Astrocyte (in vitro differentiated cells and primary cell): ENCODE measurements around the gene IL1RAPL2. TPM values are rescaled to one million over a fixed set of nuclear protein-coding genes. Genes with fewer than 3 reads are reported as not detected.

Experiments used
- DNase-seq: peaks from one replicate; pipeline ENCODE4 v3.0.0-alpha.2; 2010; ENCODE audit warnings: low read depth
- FAIRE-seq: peaks from 2 replicates; lab custom pipeline; 2011; peaks lifted over from hg19 to GRCh38; lab: Jason Lieb, UNC
- H2AFZ ChIP-seq: 2 replicates; pipeline ENCODE4 v1.6.0; 2012; ENCODE audit warnings: low read depth, low read length, inconsistent platforms
- H3K27ac ChIP-seq: 2 replicates; pipeline ENCODE4 v1.5.1; 2011; ENCODE audit warnings: low read depth, low read length, inconsistent platforms
- H3K27me3 ChIP-seq: 2 replicates; pipeline ENCODE4 v1.6.0; 2011; ENCODE audit warnings: low read length, inconsistent platforms; ENCODE audit not compliant: insufficient read depth
- H3K36me3 ChIP-seq: 2 replicates; pipeline ENCODE4 v1.5.1; 2011; ENCODE audit warnings: low read length, inconsistent platforms; ENCODE audit not compliant: insufficient read depth
- H3K4me1 ChIP-seq: 2 replicates; pipeline ENCODE4 v1.5.1; 2011; ENCODE audit warnings: low read length, inconsistent platforms; ENCODE audit not compliant: insufficient read depth
- H3K4me2 ChIP-seq: 2 replicates; pipeline ENCODE4 v1.6.0; 2012; ENCODE audit warnings: low read length, inconsistent platforms
- H3K4me3 ChIP-seq: 2 replicates; pipeline ENCODE4 v1.5.1; 2011; ENCODE audit warnings: low read depth, mild to moderate bottlenecking, low read length, inconsistent platforms; ENCODE audit not compliant: insufficient read depth
- H3K79me2 ChIP-seq: 2 replicates; pipeline ENCODE4 v1.6.0; 2012; ENCODE audit warnings: mild to moderate bottlenecking, low read length, inconsistent platforms; ENCODE audit not compliant: insufficient read depth
- H3K9ac ChIP-seq: 2 replicates; pipeline ENCODE4 v1.6.0; 2012; ENCODE audit warnings: mild to moderate bottlenecking, low read length, inconsistent platforms
- H3K9me3 ChIP-seq: 2 replicates; pipeline ENCODE4 v1.5.1; 2012; ENCODE audit warnings: low read depth, mild to moderate bottlenecking, low read length, inconsistent platforms; ENCODE audit not compliant: insufficient read depth
- H4K20me1 ChIP-seq: 2 replicates; pipeline ENCODE4 v1.6.0; 2012; ENCODE audit warnings: low read length, inconsistent platforms; ENCODE audit not compliant: insufficient read depth
- H3K27ac Mint-ChIP-seq: one replicate; pipeline ENCODE4 v1.8.0; 2021; ENCODE audit warnings: mild to moderate bottlenecking, mixed read lengths; ENCODE audit not compliant: unreplicated experiment
- H3K27me3 Mint-ChIP-seq: one replicate; pipeline ENCODE4 v1.8.0; 2021; ENCODE audit warnings: low read depth, mixed read lengths; ENCODE audit not compliant: unreplicated experiment
- H3K36me3 Mint-ChIP-seq: one replicate; pipeline ENCODE4 v1.8.0; 2021; ENCODE audit warnings: low read depth, mixed read lengths; ENCODE audit not compliant: unreplicated experiment
- H3K4me1 Mint-ChIP-seq: one replicate; pipeline ENCODE4 v1.8.0; 2021; ENCODE audit warnings: low read depth, mixed read lengths; ENCODE audit not compliant: unreplicated experiment
- H3K4me3 Mint-ChIP-seq: one replicate; pipeline ENCODE4 v1.8.0; 2021; ENCODE audit warnings: mild to moderate bottlenecking, moderate library complexity, mixed read lengths; ENCODE audit not compliant: unreplicated experiment
- H3K9me3 Mint-ChIP-seq: one replicate; pipeline ENCODE4 v1.8.0; 2021; ENCODE audit warnings: mild to moderate bottlenecking, mixed read lengths; ENCODE audit not compliant: unreplicated experiment
- CTCF ChIP-seq: IDR thresholded peaks from 2 replicates; pipeline ENCODE4 v1.5.1; 2011; ENCODE audit warnings: low read depth, mild to moderate bottlenecking, inconsistent platforms, low read length, moderate library complexity; ENCODE audit not compliant: insufficient read depth
- EZH2 ChIP-seq: IDR thresholded peaks from 2 replicates; pipeline ENCODE4 v1.6.1; 2012; ENCODE audit warnings: mild to moderate bottlenecking, low read length, inconsistent platforms; ENCODE audit not compliant: insufficient read depth
- total RNA-seq: library from RNA; stranded (reverse); gene quantifications from 2 replicates; pipeline ENCODE4 v1.2.1, GENCODE V29; 2021

The IL1RAPL2 gene
- total RNA-seq, 1 donor from 2014 or later: 0.16 TPM

GRCh38 chrX:104968241-104968640, 402.2 kb downstream of the IL1RAPL2 start:
- Mint-ChIP-seq H3K9me3 (no peaks in the 10 kb centered on the region), H3K4me1 (no peaks in the 10 kb centered on the region), H3K27me3 (no peaks in the 10 kb centered on the region), H3K36me3 (no peaks in the 10 kb centered on the region), H3K4me3 (no peak overlapping the region), H3K27ac (no peak overlapping the region)
- Histone ChIP-seq H3K36me3 (no peaks in the 10 kb centered on the region), H3K27ac (no peak overlapping the region), H3K9me3 (no peaks in the 10 kb centered on the region), H4K20me1 (no peaks in the 10 kb centered on the region), H3K79me2 (no peaks in the 10 kb centered on the region), H3K9ac (no peak overlapping the region), H3K4me3 (no peak overlapping the region), H3K4me1 (no peaks in the 10 kb centered on the region), H2AFZ (no peak overlapping the region), H3K4me2 (no peak overlapping the region), H3K27me3 (no peaks in the 10 kb centered on the region)
- no peak for TF ChIP-seq CTCF
- no peak for TF ChIP-seq EZH2
- no peak for DNase-seq
- no peak for FAIRE-seq

GRCh38 chrX:104972737-104973136, 406.7 kb downstream of the IL1RAPL2 start:
- no peaks in the 10 kb centered on the region for H3K27me3 ChIP-seq
- H3K4me2 ChIP-seq: no peak overlapping the region
- no peaks in the 10 kb centered on the region for H3K4me1 ChIP-seq
- H3K36me3 ChIP-seq: no peaks in the 10 kb centered on the region
- H3K27ac ChIP-seq: no peak overlapping the region
- H4K20me1 ChIP-seq: no peaks in the 10 kb centered on the region
- Mint-ChIP-seq H3K4me1 (no peaks in the 10 kb centered on the region), H3K4me3 (no peak overlapping the region), H3K27me3 (no peaks in the 10 kb centered on the region), H3K9me3 (no peaks in the 10 kb centered on the region), H3K27ac (no peak overlapping the region), H3K36me3 (no peaks in the 10 kb centered on the region)
- H3K79me2 ChIP-seq: no peaks in the 10 kb centered on the region
- FAIRE-seq: peak; percentile 34
- no peak overlapping the region for H3K9ac ChIP-seq
- H2AFZ ChIP-seq: no peak overlapping the region
- DNase-seq: no peak
- no peak overlapping the region for H3K4me3 ChIP-seq
- TF ChIP-seq CTCF (no peak), EZH2 (no peak)
- H3K9me3 ChIP-seq: no peaks in the 10 kb centered on the region

GRCh38 chrX:104987063-104987462, 421.1 kb downstream of the IL1RAPL2 start:
- Histone ChIP-seq H2AFZ (no peak overlapping the region), H3K4me1 (no peaks in the 10 kb centered on the region), H4K20me1 (no peaks in the 10 kb centered on the region), H3K27ac (no peak overlapping the region), H3K79me2 (no peaks in the 10 kb centered on the region), H3K9ac (no peak overlapping the region), H3K36me3 (no peaks in the 10 kb centered on the region), H3K9me3 (no peaks in the 10 kb centered on the region), H3K27me3 (no peaks in the 10 kb centered on the region), H3K4me2 (no peak overlapping the region), H3K4me3 (no peak overlapping the region)
- H3K9me3 Mint-ChIP-seq: no peaks in the 10 kb centered on the region
- no peaks in the 10 kb centered on the region for H3K27me3 Mint-ChIP-seq
- peak overlapping the region; percentile 38 for H3K27ac Mint-ChIP-seq
- peak; percentile 78 for FAIRE-seq
- TF ChIP-seq CTCF (no peak), EZH2 (no peak)
- H3K36me3 Mint-ChIP-seq: no peaks in the 10 kb centered on the region
- H3K4me3 Mint-ChIP-seq: no peak overlapping the region
- peaks cover 12% of the 10 kb centered on the region for H3K4me1 Mint-ChIP-seq
- DNase-seq: peak; percentile 3
